HepG2 (cell line): ENCODE measurements around the gene EEPD1. TPM values are rescaled to one million over a fixed set of nuclear protein-coding genes. Genes with fewer than 3 reads are reported as not detected.

ENCODE experiments used
- AKAP8 ChIP-seq: sonication (generic); formaldehyde crosslinking; IDR thresholded peaks from 2 replicates; pipeline ENCODE4 v1.5.1; 2020; ENCODE audit warnings: mild to moderate bottlenecking, missing genetic modification reagents
- ARID2 ChIP-seq: sonication (generic); formaldehyde crosslinking; IDR thresholded peaks from 2 replicates; pipeline ENCODE4 v1.8.1; 2022; ENCODE audit warnings: mild to moderate bottlenecking, missing genetic modification reagents, borderline replicate concordance
- EHMT2 ChIP-seq: fragments of 200-600 bp; sonication (generic); IDR thresholded peaks from 2 replicates; pipeline ENCODE4 v1.7.0; 2017; ENCODE audit warnings: antibody characterized with exemption, low read depth, low read length, borderline replicate concordance
- HES4 ChIP-seq: sonication (generic); formaldehyde crosslinking; IDR thresholded peaks from 2 replicates; pipeline ENCODE4 v1.9.0; 2021; ENCODE audit warnings: mild to moderate bottlenecking, missing genetic modification reagents, borderline replicate concordance
- MTF1 ChIP-seq: sonication (generic); formaldehyde crosslinking; IDR thresholded peaks from 2 replicates; pipeline ENCODE4 v1.5.0; 2020; ENCODE audit warnings: missing genetic modification reagents
- PRPF4 ChIP-seq: fragments of 200-400 bp; formaldehyde crosslinking; IDR thresholded peaks from 2 replicates; pipeline ENCODE4 v1.6.1; 2016; ENCODE audit warnings: low read length, low read depth; ENCODE audit not compliant: poor library complexity, severe bottlenecking
- STAT6 ChIP-seq: sonication (generic); formaldehyde crosslinking; IDR thresholded peaks from 2 replicates; pipeline ENCODE4 v1.4.0; 2020; ENCODE audit warnings: missing genetic modification reagents, mild to moderate bottlenecking, borderline replicate concordance
- TRIM22 ChIP-seq: fragments of 450-650 bp; IDR thresholded peaks from 2 replicates; pipeline ENCODE4 v1.6.1; 2017
- ZHX1 ChIP-seq: sonication (generic); formaldehyde crosslinking; IDR thresholded peaks from 2 replicates; pipeline ENCODE4 v1.8.1; 2022; ENCODE audit warnings: low read depth, mild to moderate bottlenecking, missing genetic modification reagents
- ZMYM4 ChIP-seq: sonication (generic); formaldehyde crosslinking; IDR thresholded peaks from 2 replicates; pipeline ENCODE4 v1.8.1; 2023; ENCODE audit warnings: mild to moderate bottlenecking, missing genetic modification reagents
- ZNF232 ChIP-seq: sonication (generic); formaldehyde crosslinking; IDR thresholded peaks from 2 replicates; pipeline ENCODE4 v1.4.0; 2020; ENCODE audit warnings: missing genetic modification reagents, borderline replicate concordance
- ZNF264 ChIP-seq: sonication (generic); formaldehyde crosslinking; IDR thresholded peaks from 2 replicates; pipeline ENCODE4 v1.4.0; 2020; ENCODE audit warnings: missing genetic modification reagents
- ZNF44 ChIP-seq: sonication (generic); formaldehyde crosslinking; IDR thresholded peaks from 2 replicates; pipeline ENCODE4 v1.5.1; 2020; ENCODE audit warnings: mild to moderate bottlenecking, missing genetic modification reagents
- polyA plus RNA-seq, 8 experiments: library from polyadenylated mRNA; depleted of rRNA in 3 of 8; stranded (reverse) in 7 of 8; unstranded in 1 of 8; fragments of >200 nt; fragmentation: Illumina TruSeq in 4 of 8; extraction: Trizol in 4 of 8; gene quantifications; 2 replicates each; pipeline versions ENCODE4 v1.2.1 to v1.2.3, GENCODE V29; 2011 to 2016; ENCODE audit warnings: low read depth in 4 of 8, missing spikeins in 1 of 8, mixed read lengths in 1 of 8; ENCODE audit not compliant: insufficient read depth in 1 of 8
- total RNA-seq, 5 experiments: library from RNA; depleted of rRNA; stranded (reverse); fragments of >200 nt; fragmentation: Illumina TruSeq; extraction: Trizol; gene quantifications; 2 replicates each; pipeline ENCODE4 v1.2.3, GENCODE V29; 2016; ENCODE audit warnings: low read depth in 1 of 5
- TF ChIP-seq, protein P1 (sequence below): sonication (generic); formaldehyde crosslinking; IDR thresholded peaks from 2 replicates; pipeline ENCODE4 v1.8.0; 2022; ENCODE audit warnings: missing genetic modification reagents, mild to moderate bottlenecking, borderline replicate concordance

Gene EEPD1
- total and polyA plus RNA-seq, 2 of the 13 experiments (the other 11 are each of a cell fraction or from before 2014, with no cell fraction given), result 10.1 to 16.4 TPM

DNA sequence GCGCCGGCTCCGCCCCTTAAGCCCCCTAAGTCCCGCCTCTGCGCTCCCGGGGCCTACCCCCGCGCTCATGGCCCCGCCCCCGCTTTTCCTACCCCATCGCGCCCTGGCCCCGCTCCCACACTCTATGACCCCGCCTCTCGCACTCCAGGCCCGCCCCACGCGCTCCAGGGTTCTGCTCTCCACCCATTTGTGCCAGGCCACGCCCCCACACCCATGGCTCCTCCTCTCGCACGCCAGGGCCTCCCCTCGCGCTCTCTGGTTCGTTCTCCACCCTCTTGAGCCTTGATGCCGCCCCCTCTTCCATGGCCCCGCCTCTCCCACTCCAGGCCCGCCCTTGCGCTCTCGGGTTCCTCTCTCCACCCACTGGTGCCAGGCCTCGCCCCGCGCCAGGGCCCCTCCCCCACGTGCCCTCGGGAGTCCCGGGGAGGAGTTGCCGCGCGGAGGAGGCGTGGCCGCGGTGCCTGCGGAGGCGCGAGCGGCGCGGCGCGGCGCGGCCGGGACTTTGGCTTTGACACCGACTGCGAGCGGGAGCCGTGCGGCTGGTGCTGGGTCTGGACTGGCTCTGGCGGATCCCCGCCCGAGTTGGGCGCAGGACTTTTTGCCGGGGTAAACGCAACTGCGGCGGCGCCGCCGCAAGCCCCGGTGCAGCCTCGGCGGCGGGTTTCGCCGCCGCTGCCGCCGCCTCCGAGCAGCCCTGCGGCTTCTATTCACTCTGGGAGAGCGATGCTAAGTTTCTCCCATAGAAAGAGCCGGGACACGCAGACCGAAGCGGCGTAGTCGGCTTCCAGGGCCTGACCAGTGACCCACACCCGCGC, at the start of gene EEPD1 (continued):
- TF ChIP-seq ZHX1 (CRISPR knock-in tag) (no peak), ZNF232 (CRISPR knock-in tag) (no peak), MTF1 (CRISPR knock-in tag) (no peak), TRIM22 (no peak), AKAP8 (0 out of 2 replicates have a peak, but pooled peaks have one; percentile 46), ZMYM4 (peak; percentile 71; the same call in 1 of the 2 replicates), STAT6 (CRISPR knock-in tag) (no peak), EHMT2 (no peak), PRPF4 (no peak), ZNF264 (no peak), HES4 (CRISPR knock-in tag) (0 out of 2 replicates have a peak, but pooled peaks have one; percentile 80), ZNF44 (CRISPR knock-in tag) (no peak), ARID2 (no peak)
- TF ChIP-seq, protein P1, sequence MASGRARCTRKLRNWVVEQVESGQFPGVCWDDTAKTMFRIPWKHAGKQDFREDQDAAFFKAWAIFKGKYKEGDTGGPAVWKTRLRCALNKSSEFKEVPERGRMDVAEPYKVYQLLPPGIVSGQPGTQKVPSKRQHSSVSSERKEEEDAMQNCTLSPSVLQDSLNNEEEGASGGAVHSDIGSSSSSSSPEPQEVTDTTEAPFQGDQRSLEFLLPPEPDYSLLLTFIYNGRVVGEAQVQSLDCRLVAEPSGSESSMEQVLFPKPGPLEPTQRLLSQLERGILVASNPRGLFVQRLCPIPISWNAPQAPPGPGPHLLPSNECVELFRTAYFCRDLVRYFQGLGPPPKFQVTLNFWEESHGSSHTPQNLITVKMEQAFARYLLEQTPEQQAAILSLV, result no peak
